Type B pancreatic cell (in vitro differentiated cells): Measurements from ENCODE around the gene TENT4B. TPM values are rescaled to one million over a fixed set of nuclear protein-coding genes. Genes with fewer than 3 reads are reported as not detected.

Experiments
- DNase-seq: peaks from one replicate; pipeline ENCODE4 v3.0.0; 2021; ENCODE audit warnings: mixed read lengths; ENCODE audit not compliant: unreplicated experiment; ENCODE audit errors: extremely low spot score
- H3K27ac Mint-ChIP-seq: 2 replicates; pipeline ENCODE4 v1.8.0; 2021; ENCODE audit warnings: mild to moderate bottlenecking, mixed read lengths
- H3K27me3 Mint-ChIP-seq: 2 replicates; pipeline ENCODE4 v1.8.0; 2021; ENCODE audit warnings: mixed read lengths
- H3K36me3 Mint-ChIP-seq: 2 replicates; pipeline ENCODE4 v1.8.0; 2021; ENCODE audit warnings: mixed read lengths
- H3K4me1 Mint-ChIP-seq: one replicate; pipeline ENCODE4 v1.8.0; 2021; ENCODE audit warnings: mixed read lengths; ENCODE audit not compliant: unreplicated experiment
- H3K4me3 Mint-ChIP-seq: 2 replicates; pipeline ENCODE4 v1.8.0; 2021; ENCODE audit warnings: mild to moderate bottlenecking, mixed read lengths
- H3K9me3 Mint-ChIP-seq: 2 replicates; pipeline ENCODE4 v1.8.0; 2021; ENCODE audit warnings: mixed read lengths
- CTCF ChIP-seq: fragments of 200-600 bp; sonication (generic); conservative IDR thresholded peaks from 2 replicates; pipeline ENCODE4 v1.5.0; 2021; ENCODE audit warnings: antibody characterized with exemption, mild to moderate bottlenecking
- total RNA-seq: library from RNA; stranded (reverse); gene quantifications from 2 replicates; pipeline ENCODE4 v1.2.1, GENCODE V29; 2021; ENCODE audit warnings: low replicate concordance

TENT4B gene
- total RNA-seq, 1 donor from 2014 or later = 14.1 TPM

- no peak for DNase-seq
- no peaks in the 10 kb centered on the region for H3K9me3 Mint-ChIP-seq
- H3K27me3 Mint-ChIP-seq = no peaks in the 10 kb centered on the region
- TF ChIP-seq CTCF = no peak
- no peaks in the 10 kb centered on the region for H3K36me3 Mint-ChIP-seq
- no peak overlapping the region for H3K27ac Mint-ChIP-seq
- H3K4me1 Mint-ChIP-seq = no peaks in the 10 kb centered on the region
- H3K4me3 Mint-ChIP-seq = no peak overlapping the region
Measured at GRCh38 chr16:50136399-50136798, 16.7 kb upstream of the TENT4B start.

DNA sequence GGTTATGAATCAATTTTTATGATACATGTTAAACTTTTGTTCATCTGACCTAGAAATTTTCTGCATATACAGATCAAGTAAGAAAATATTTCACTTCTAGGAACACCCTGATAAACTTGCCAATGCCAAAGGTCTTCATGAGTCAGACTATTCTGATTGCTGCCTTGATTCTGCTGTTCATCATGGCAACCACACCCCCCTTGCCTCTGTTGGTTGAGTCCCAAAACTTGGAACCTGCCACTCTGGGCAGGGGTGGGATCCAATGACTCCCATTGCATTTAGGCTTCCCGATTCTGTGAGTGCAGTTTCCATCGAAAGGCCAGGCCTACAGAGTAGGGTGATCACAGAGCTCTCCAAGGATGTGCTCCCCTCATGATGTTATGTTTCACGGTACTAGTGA is 15.8 kb upstream of the TENT4B start:
- no peak overlapping the region for H3K27ac Mint-ChIP-seq
- no peaks in the 10 kb centered on the region for H3K27me3 Mint-ChIP-seq
- no peak for DNase-seq
- no peaks in the 10 kb centered on the region for H3K9me3 Mint-ChIP-seq
- H3K4me3 Mint-ChIP-seq = no peak overlapping the region
- no peak for TF ChIP-seq CTCF
- no peaks in the 10 kb centered on the region for H3K4me1 Mint-ChIP-seq
- no peaks in the 10 kb centered on the region for H3K36me3 Mint-ChIP-seq

DNA sequence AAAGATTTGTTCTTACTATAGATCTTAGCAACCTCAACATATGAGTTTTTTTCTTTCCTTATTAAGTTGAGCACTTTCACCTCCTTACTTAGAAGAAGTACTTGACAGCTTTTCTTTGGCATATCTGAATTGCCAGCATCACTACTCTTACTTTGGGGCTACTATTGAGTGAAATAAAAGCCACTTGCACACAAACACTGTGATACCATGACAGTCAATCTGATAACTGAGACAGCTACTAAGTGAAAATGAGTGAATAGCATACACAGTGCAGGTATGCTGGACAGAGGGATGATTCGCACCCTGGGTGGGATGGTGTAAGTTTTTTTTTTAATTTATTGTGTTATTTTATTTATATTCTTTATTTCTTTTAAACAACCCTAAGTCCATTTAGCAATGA is 13.5 kb upstream of the TENT4B start:
- Mint-ChIP-seq H3K27me3 (no peaks in the 10 kb centered on the region), H3K4me3 (no peak overlapping the region), H3K4me1 (no peaks in the 10 kb centered on the region), H3K9me3 (no peaks in the 10 kb centered on the region), H3K27ac (no peak overlapping the region), H3K36me3 (no peaks in the 10 kb centered on the region)
- no peak for DNase-seq
- no peak for TF ChIP-seq CTCF

DNA sequence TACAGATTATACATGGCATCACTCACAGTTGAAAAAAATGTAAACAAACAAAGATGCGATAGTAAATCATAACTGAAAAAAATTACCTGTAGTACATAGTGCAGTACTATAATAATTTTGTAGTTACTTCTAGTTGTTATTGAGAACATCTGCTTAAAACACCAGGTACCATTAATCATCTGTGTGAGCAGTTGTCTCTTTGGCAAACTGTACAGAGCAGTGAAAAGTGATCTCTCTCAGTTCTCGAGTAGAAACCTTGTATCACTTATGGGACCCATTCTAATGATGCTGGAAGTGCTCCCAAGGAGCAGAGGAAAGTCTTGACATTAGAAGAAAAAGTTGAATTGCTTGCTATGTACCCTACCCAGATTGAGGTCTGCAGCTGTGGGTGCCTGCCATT is 8.9 kb upstream of the TENT4B start:
- Mint-ChIP-seq H3K27me3 (no peaks in the 10 kb centered on the region), H3K36me3 (no peaks in the 10 kb centered on the region), H3K4me1 (peaks cover 4% of the 10 kb centered on the region), H3K9me3 (no peaks in the 10 kb centered on the region), H3K27ac (no peak overlapping the region), H3K4me3 (no peak overlapping the region)
- no peak for TF ChIP-seq CTCF
- DNase-seq = no peak

- DNase-seq = no peak
- TF ChIP-seq CTCF = no peak
- Mint-ChIP-seq H3K9me3 (no peaks in the 10 kb centered on the region), H3K4me3 (no peak overlapping the region), H3K27ac (no peak overlapping the region), H3K4me1 (peaks cover 6% of the 10 kb centered on the region), H3K27me3 (no peaks in the 10 kb centered on the region), H3K36me3 (no peaks in the 10 kb centered on the region)
Measured at GRCh38 chr16:50146479-50147435, 6.3 kb upstream of the TENT4B start.
